ENCODE results near the gene OXSR1.
"Not testable (repeated sequence)": the region's sequence is repeated elsewhere in the genome, so short reads cannot be mapped to it uniquely, and the experiment has no call there.

Gene OXSR1

GRCh38 chr3:38190481-38190881, 25.1 kb downstream of the OXSR1 start:
- Histone ChIP-seq H3K4me2 (ENCODE audit: low read length) (no peak overlapping the region), H3K9ac (no peak overlapping the region), H3K27me3 (ENCODE audit: control insufficient read depth, insufficient read depth, low read length) (no peaks in the 10 kb centered on the region), H3K4me1 (peaks cover 3% of the 10 kb centered on the region), H2AFZ (no peak overlapping the region), H3K27ac (no peak overlapping the region), H3K36me3 (ENCODE audit: control insufficient read depth, insufficient read depth, low read length) (no peaks in the 10 kb centered on the region), H3K4me3 (ENCODE audit: low read depth, low read length) (no peak overlapping the region), H3K9me3 (ENCODE audit: control insufficient read depth, low read length) (no peaks in the 10 kb centered on the region), H3K79me2 (peaks cover 7% of the 10 kb centered on the region)
- TF ChIP-seq CTCF (IDR thresholded peaks at IDR 0.05): no peak

DNA sequence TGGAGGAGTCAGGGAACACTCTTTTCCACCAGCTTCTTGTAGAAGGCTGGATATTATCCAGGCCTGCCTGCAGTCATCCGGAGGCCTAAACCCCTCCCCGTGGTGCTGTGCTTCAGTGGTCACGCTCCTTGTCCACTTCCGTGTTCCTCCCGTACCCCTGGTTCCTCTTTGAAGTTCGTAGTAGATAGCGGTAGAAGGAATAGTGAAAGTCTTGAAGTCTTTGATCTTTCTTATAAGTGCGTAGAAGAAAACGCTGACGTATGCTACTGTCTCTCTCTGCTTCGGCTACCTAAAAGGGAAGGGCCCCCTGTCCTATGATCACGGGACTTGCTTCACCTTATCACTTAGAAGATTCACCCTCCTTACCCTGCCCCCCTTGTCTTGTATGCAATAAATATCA, 37.6 kb downstream of the OXSR1 start:
- H3K4me3 ChIP-seq (ENCODE audit: low read depth, low read length); H3K9me3 ChIP-seq (ENCODE audit: control insufficient read depth, low read length); H3K27ac ChIP-seq; H3K36me3 ChIP-seq (ENCODE audit: control insufficient read depth, insufficient read depth, low read length); H3K4me1 ChIP-seq; H2AFZ ChIP-seq; H3K9ac ChIP-seq; H3K27me3 ChIP-seq (ENCODE audit: control insufficient read depth, insufficient read depth, low read length); H3K4me2 ChIP-seq (ENCODE audit: low read length): not testable (repeated sequence)
- H3K79me2 ChIP-seq: peaks cover 39% of the 10 kb centered on the region

DNA sequence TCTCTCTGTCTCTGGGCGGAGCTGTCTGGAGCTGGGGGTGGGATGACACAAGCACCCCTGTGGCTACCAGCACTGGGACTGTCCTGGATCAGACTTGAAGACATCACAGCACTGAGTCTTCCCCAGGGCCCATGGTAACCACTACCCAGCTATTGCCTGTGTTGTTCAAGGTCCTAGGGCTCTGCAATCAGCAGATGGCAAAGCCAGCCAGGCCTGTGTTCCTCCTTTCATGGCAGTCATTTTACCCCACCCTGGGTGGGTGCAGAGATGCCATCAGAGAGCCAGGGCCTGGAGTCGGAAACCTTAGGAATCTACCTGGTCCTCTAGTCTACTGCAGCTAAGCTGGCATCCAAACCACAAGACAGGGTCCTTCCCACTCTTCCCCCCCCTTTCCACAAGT, 38.4 kb downstream of the OXSR1 start:
- no peaks in the 10 kb centered on the region for H3K9me3 ChIP-seq (ENCODE audit: control insufficient read depth, low read length)
- H3K36me3 ChIP-seq (ENCODE audit: control insufficient read depth, insufficient read depth, low read length): no peaks in the 10 kb centered on the region
- no peak for TF ChIP-seq CTCF (IDR thresholded peaks at IDR 0.05)
- H3K27me3 ChIP-seq (ENCODE audit: control insufficient read depth, insufficient read depth, low read length): no peaks in the 10 kb centered on the region
- H3K27ac ChIP-seq: no peak overlapping the region
- H3K79me2 ChIP-seq: peaks cover 41% of the 10 kb centered on the region
- no peak overlapping the region for H3K4me3 ChIP-seq (ENCODE audit: low read depth, low read length)
- no peaks in the 10 kb centered on the region for H3K4me1 ChIP-seq
- H3K9ac ChIP-seq: no peak overlapping the region
- H3K4me2 ChIP-seq (ENCODE audit: low read length): no peak overlapping the region
- H2AFZ ChIP-seq: no peak overlapping the region

DNA sequence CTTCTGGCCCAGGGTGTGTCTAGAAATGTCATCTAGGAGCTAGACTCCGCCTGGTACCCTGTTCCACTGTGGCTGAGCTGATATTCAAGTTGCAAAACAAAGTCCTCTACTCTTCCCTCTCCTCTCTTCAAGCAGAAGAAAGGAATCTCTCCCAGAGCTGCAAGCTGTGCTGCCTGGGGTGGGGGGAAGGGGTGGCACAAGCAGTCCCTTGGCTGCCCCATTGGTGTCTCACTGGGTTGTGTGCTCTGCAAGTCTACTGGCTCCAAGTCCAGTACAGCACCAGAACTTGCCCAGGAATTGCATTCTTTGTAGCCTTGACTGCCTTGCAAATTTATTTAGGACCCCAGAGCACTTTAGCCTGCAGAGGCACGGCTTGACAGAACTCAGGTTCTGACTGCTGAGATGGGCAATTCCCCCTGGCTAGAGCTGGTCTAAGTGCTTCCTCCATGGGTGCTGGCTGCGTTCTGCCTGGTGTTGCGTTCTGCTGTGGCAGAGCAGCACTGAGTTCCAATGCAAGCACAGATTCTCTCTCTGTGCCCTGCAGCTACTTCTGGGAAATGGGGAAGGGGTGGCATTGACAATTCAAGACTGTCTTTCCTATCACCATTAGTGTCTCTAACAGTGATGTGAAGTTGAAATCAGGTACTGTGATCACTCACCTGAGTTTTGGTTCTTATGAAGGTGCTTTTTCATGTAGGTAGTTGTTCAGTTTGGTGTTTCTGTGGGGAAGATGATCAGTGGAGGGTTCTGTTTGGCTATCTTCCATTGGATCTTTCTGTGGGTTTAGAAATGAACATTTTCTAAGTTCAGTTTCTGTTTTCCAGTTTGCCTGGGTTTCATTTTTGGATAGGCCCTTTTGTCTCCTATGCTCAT, 39.5 kb downstream of the OXSR1 start:
- Histone ChIP-seq H3K9ac (no peak overlapping the region), H3K36me3 (ENCODE audit: control insufficient read depth, insufficient read depth, low read length) (no peaks in the 10 kb centered on the region), H3K79me2 (peaks cover 37% of the 10 kb centered on the region), H3K4me2 (ENCODE audit: low read length) (no peak overlapping the region), H3K9me3 (ENCODE audit: control insufficient read depth, low read length) (no peaks in the 10 kb centered on the region), H3K4me1 (no peaks in the 10 kb centered on the region), H3K27me3 (ENCODE audit: control insufficient read depth, insufficient read depth, low read length) (no peaks in the 10 kb centered on the region), H2AFZ (no peak overlapping the region), H3K27ac (no peak overlapping the region), H3K4me3 (ENCODE audit: low read depth, low read length) (no peak overlapping the region)
- no peak for TF ChIP-seq CTCF (IDR thresholded peaks at IDR 0.05)

- Histone ChIP-seq H2AFZ (no peak overlapping the region), H3K27me3 (ENCODE audit: control insufficient read depth, insufficient read depth, low read length) (no peaks in the 10 kb centered on the region), H3K79me2 (peaks cover 37% of the 10 kb centered on the region), H3K9ac (no peak overlapping the region), H3K4me1 (no peaks in the 10 kb centered on the region), H3K36me3 (ENCODE audit: control insufficient read depth, insufficient read depth, low read length) (no peaks in the 10 kb centered on the region), H3K9me3 (ENCODE audit: control insufficient read depth, low read length) (no peaks in the 10 kb centered on the region), H3K4me2 (ENCODE audit: low read length) (no peak overlapping the region), H3K27ac (no peak overlapping the region), H3K4me3 (ENCODE audit: low read depth, low read length) (no peak overlapping the region)
- no peak for TF ChIP-seq CTCF (IDR thresholded peaks at IDR 0.05)
These were observed 40.1 kb downstream of the OXSR1 start for GRCh38 chr3:38205472-38205805.

Measured in parathyroid adenoma (tissue), 2 donors.